CD8-positive, alpha-beta memory T cell (primary cell): ENCODE results near the gene SCN5A. TPM values are rescaled to one million over a fixed set of nuclear protein-coding genes. Genes with fewer than 3 reads are reported as not detected.
A peak's percentile ranks its signal among the peaks of the same experiment; 100 is the strongest.

Experiments
- CTCF ChIA-PET: fragments of 350-600 bp; sonication (Branson Sonifier 250); formaldehyde crosslinking; loops from one replicate; lab custom pipeline; 2021; ENCODE audit warnings: antibody characterized with exemption; lab: Charles Lee
- POLR2A ChIA-PET: fragments of 350-600 bp; sonication (Branson Sonifier 250); formaldehyde crosslinking; loops from one replicate; lab custom pipeline; 2021; ENCODE audit warnings: antibody characterized with exemption; lab: Charles Lee
- DNase-seq, 5 donors: peaks; one replicate each; pipeline versions ENCODE4 v3.0.0 to v3.0.0-alpha.2; 2020 to 2022; ENCODE audit warnings: mixed read lengths in 1 of 5
- H3K27ac ChIP-seq: one replicate; pipeline ENCODE4 v1.7.0; 2013; ENCODE audit warnings: low read depth, mild to moderate bottlenecking, low read length, moderate library complexity
- H3K27me3 ChIP-seq: 2 replicates; pipeline ENCODE4 v1.7.0; 2013; ENCODE audit warnings: low read length, mild to moderate bottlenecking; ENCODE audit not compliant: insufficient read depth, poor library complexity, severe bottlenecking
- H3K36me3 ChIP-seq: 2 replicates; pipeline ENCODE4 v1.7.0; 2013; ENCODE audit warnings: mild to moderate bottlenecking, low read length, moderate library complexity; ENCODE audit not compliant: insufficient read depth
- H3K4me1 ChIP-seq: 2 replicates; pipeline ENCODE4 v1.7.0; 2013; ENCODE audit warnings: mild to moderate bottlenecking, low read length, moderate library complexity; ENCODE audit not compliant: insufficient read depth
- H3K4me3 ChIP-seq: 2 replicates; pipeline ENCODE4 v1.7.0; 2013; ENCODE audit warnings: mild to moderate bottlenecking, low read length
- H3K9me3 ChIP-seq: 2 replicates; pipeline ENCODE4 v1.7.0; 2013; ENCODE audit warnings: mild to moderate bottlenecking, low read length
- H3K27ac Mint-ChIP-seq, 8 donors: one replicate each; pipeline ENCODE4 v1.8.0; 2020 to 2021; ENCODE audit warnings: mixed read lengths in 8 of 8, mild to moderate bottlenecking in 6 of 8, inconsistent platforms in 3 of 8, moderate library complexity in 3 of 8
- H3K27me3 Mint-ChIP-seq, 2 donors: one replicate each; pipeline ENCODE4 v1.8.0; 2020 to 2021; ENCODE audit warnings: mixed read lengths in 2 of 2, mild to moderate bottlenecking in 1 of 2, moderate library complexity in 1 of 2
- H3K36me3 Mint-ChIP-seq, 3 donors: one replicate each; pipeline ENCODE4 v1.8.0; 2020 to 2021; ENCODE audit warnings: mixed read lengths in 3 of 3, inconsistent platforms in 1 of 3, mild to moderate bottlenecking in 1 of 3
- H3K4me1 Mint-ChIP-seq, 3 donors: one replicate each; pipeline ENCODE4 v1.8.0; 2020 to 2021; ENCODE audit warnings: mixed read lengths in 3 of 3, inconsistent platforms in 1 of 3, mild to moderate bottlenecking in 1 of 3
- H3K4me3 Mint-ChIP-seq, 7 donors: one replicate each; pipeline ENCODE4 v1.8.0; 2020 to 2021; ENCODE audit warnings: mixed read lengths in 7 of 7, mild to moderate bottlenecking in 6 of 7, moderate library complexity in 4 of 7, inconsistent platforms in 2 of 7
- H3K9me3 Mint-ChIP-seq, 5 donors: one replicate each; pipeline ENCODE4 v1.8.0; 2020 to 2022; ENCODE audit warnings: mixed read lengths in 5 of 5, mild to moderate bottlenecking in 3 of 5, moderate library complexity in 2 of 5, inconsistent platforms in 1 of 5
- polyA plus RNA-seq: library from polyadenylated mRNA; unstranded; fragments of 300-500 nt; fragmentation: Illumina TruSeq; gene quantifications from one replicate; pipeline ENCODE4 v1.2.3, GENCODE V29; 2021
- total RNA-seq, 2 experiments: library from RNA; stranded (reverse); gene quantifications; one replicate each; pipeline ENCODE4 v1.2.3, GENCODE V29; 2021

The SCN5A gene
- total and polyA plus RNA-seq, 3 experiments from 2014 or later: 0.33 to 0.47 TPM; not detected in 1

- CTCF ChIA-PET: interaction anchor here (1.1 to 1.4 kb wide), 2 partner anchors 16 to 20 kb away, joined by 3 to 5 read pairs; no protein-coding TSS in a partner anchor
Measured at GRCh38 chr3:38630606-38631005, 18.9 kb downstream of the SCN5A start.

GRCh38 chr3:38630070-38630469, 19.4 kb downstream of the SCN5A start:
- no peaks in the 10 kb centered on the region for H3K27me3 ChIP-seq
- no peaks in the 10 kb centered on the region for H3K9me3 ChIP-seq
- DNase-seq: no peak
- Mint-ChIP-seq H3K4me1 (peaks cover 0 to 4% (median 0%) of the 10 kb centered on the region in 3 donors), H3K27me3 (peaks cover 0 to 3% of the 10 kb centered on the region in 2 donors), H3K36me3 (no peaks in the 10 kb centered on the region), H3K4me3 (no peak overlapping the region), H3K9me3 (no peaks in the 10 kb centered on the region), H3K27ac (no peak overlapping the region)
- H3K4me1 ChIP-seq: no peaks in the 10 kb centered on the region
- CTCF ChIA-PET: no interaction called here
- H3K4me3 ChIP-seq: no peak overlapping the region
- no peaks in the 10 kb centered on the region for H3K36me3 ChIP-seq
- H3K27ac ChIP-seq: no peak overlapping the region
- POLR2A ChIA-PET: no interaction called here

More at GRCh38 chr3:38630606-38631005, 18.9 kb downstream of the SCN5A start:
- no peak overlapping the region for H3K27ac ChIP-seq
- no peak overlapping the region for H3K4me3 ChIP-seq
- no peaks in the 10 kb centered on the region for H3K4me1 ChIP-seq
- H3K27me3 ChIP-seq: no peaks in the 10 kb centered on the region
- Mint-ChIP-seq H3K4me1 (peaks cover 0 to 4% (median 0%) of the 10 kb centered on the region in 3 donors), H3K4me3 (no peak overlapping the region), H3K27me3 (peaks cover 0 to 3% of the 10 kb centered on the region in 2 donors), H3K36me3 (no peaks in the 10 kb centered on the region), H3K9me3 (no peaks in the 10 kb centered on the region), H3K27ac (no peak overlapping the region)
- H3K9me3 ChIP-seq: no peaks in the 10 kb centered on the region
- POLR2A ChIA-PET: no interaction called here
- no peak for DNase-seq
- no peaks in the 10 kb centered on the region for H3K36me3 ChIP-seq

GRCh38 chr3:38628835-38629234, 20.7 kb downstream of the SCN5A start:
- Mint-ChIP-seq H3K27me3 (peaks cover 0 to 3% of the 10 kb centered on the region in 2 donors), H3K4me1 (peaks cover 0 to 1% (median 0%) of the 10 kb centered on the region in 3 donors), H3K27ac (peak overlapping the region in 1 of 8 donors; percentile 77), H3K9me3 (no peaks in the 10 kb centered on the region), H3K36me3 (no peaks in the 10 kb centered on the region), H3K4me3 (no peak overlapping the region)
- no peaks in the 10 kb centered on the region for H3K36me3 ChIP-seq
- no peaks in the 10 kb centered on the region for H3K4me1 ChIP-seq
- ChIA-PET POLR2A (no interaction called here), CTCF (interaction anchor here (1.2 to 2.0 kb wide), 2 partner anchors 8 to 10 kb away, joined by 4 to 5 read pairs; no protein-coding TSS in a partner anchor)
- no peak overlapping the region for H3K27ac ChIP-seq
- H3K27me3 ChIP-seq: no peaks in the 10 kb centered on the region
- no peaks in the 10 kb centered on the region for H3K9me3 ChIP-seq
- no peak overlapping the region for H3K4me3 ChIP-seq
- DNase-seq: no peak

GRCh38 chr3:38627956-38628355, 21.5 kb downstream of the SCN5A start:
- Mint-ChIP-seq H3K27me3 (peaks cover 0 to 5% of the 10 kb centered on the region in 2 donors), H3K4me3 (no peak overlapping the region), H3K27ac (no peak overlapping the region), H3K36me3 (no peaks in the 10 kb centered on the region), H3K4me1 (no peaks in the 10 kb centered on the region), H3K9me3 (no peaks in the 10 kb centered on the region)
- ChIA-PET CTCF (interaction anchor here (1.2 to 2.0 kb wide), 2 partner anchors 8 to 9 kb away, joined by 4 to 5 read pairs; no protein-coding TSS in a partner anchor), POLR2A (no interaction called here)
- H3K27me3 ChIP-seq: no peaks in the 10 kb centered on the region
- H3K4me1 ChIP-seq: no peaks in the 10 kb centered on the region
- H3K36me3 ChIP-seq: no peaks in the 10 kb centered on the region
- no peak overlapping the region for H3K27ac ChIP-seq
- H3K4me3 ChIP-seq: no peak overlapping the region
- no peak for DNase-seq
- H3K9me3 ChIP-seq: no peaks in the 10 kb centered on the region

- H3K36me3 ChIP-seq: no peaks in the 10 kb centered on the region
- Mint-ChIP-seq H3K4me3 (no peak overlapping the region), H3K36me3 (no peaks in the 10 kb centered on the region), H3K27ac (no peak overlapping the region), H3K27me3 (peaks cover 2 to 7% of the 10 kb centered on the region in 2 donors), H3K4me1 (no peaks in the 10 kb centered on the region), H3K9me3 (no peaks in the 10 kb centered on the region)
- no peak for DNase-seq
- H3K9me3 ChIP-seq: no peaks in the 10 kb centered on the region
- no peaks in the 10 kb centered on the region for H3K4me1 ChIP-seq
- ChIA-PET CTCF (no interaction called here), POLR2A (no interaction called here)
- H3K27ac ChIP-seq: no peak overlapping the region
- no peaks in the 10 kb centered on the region for H3K27me3 ChIP-seq
- no peak overlapping the region for H3K4me3 ChIP-seq
Measured at GRCh38 chr3:38626171-38626570, 23.3 kb downstream of the SCN5A start.

GRCh38 chr3:38623539-38623938, 25.9 kb downstream of the SCN5A start:
- no peak overlapping the region for H3K27ac Mint-ChIP-seq
- CTCF ChIA-PET: no interaction called here
- no peak for DNase-seq

GRCh38 chr3:38622336-38622735, 27.2 kb downstream of the SCN5A start:
- Histone ChIP-seq H3K36me3 (no peaks in the 10 kb centered on the region), H3K4me3 (no peak overlapping the region), H3K9me3 (no peaks in the 10 kb centered on the region), H3K4me1 (no peaks in the 10 kb centered on the region), H3K27me3 (no peaks in the 10 kb centered on the region), H3K27ac (no peak overlapping the region)
- Mint-ChIP-seq H3K9me3 (no peaks in the 10 kb centered on the region), H3K4me1 (no peaks in the 10 kb centered on the region), H3K27ac (no peak overlapping the region), H3K4me3 (no peak overlapping the region), H3K36me3 (no peaks in the 10 kb centered on the region), H3K27me3 (peaks cover 2 to 9% of the 10 kb centered on the region in 2 donors)
- DNase-seq: no peak
- ChIA-PET CTCF (no interaction called here), POLR2A (no interaction called here)

More at GRCh38 chr3:38623539-38623938, 25.9 kb downstream of the SCN5A start:
- Histone ChIP-seq H3K36me3 (no peaks in the 10 kb centered on the region), H3K4me3 (no peak overlapping the region), H3K27me3 (no peaks in the 10 kb centered on the region), H3K27ac (no peak overlapping the region), H3K4me1 (no peaks in the 10 kb centered on the region), H3K9me3 (no peaks in the 10 kb centered on the region)
- no peak overlapping the region for H3K4me3 Mint-ChIP-seq
- POLR2A ChIA-PET: no interaction called here
- H3K9me3 Mint-ChIP-seq: no peaks in the 10 kb centered on the region
- peaks cover 2 to 9% of the 10 kb centered on the region in 2 donors for H3K27me3 Mint-ChIP-seq
- H3K4me1 Mint-ChIP-seq: no peaks in the 10 kb centered on the region
- no peaks in the 10 kb centered on the region for H3K36me3 Mint-ChIP-seq

- Mint-ChIP-seq H3K4me1 (no peaks in the 10 kb centered on the region), H3K36me3 (no peaks in the 10 kb centered on the region), H3K27me3 (peaks cover 3 to 9% of the 10 kb centered on the region in 2 donors), H3K4me3 (no peak overlapping the region), H3K9me3 (no peaks in the 10 kb centered on the region), H3K27ac (no peak overlapping the region)
- Histone ChIP-seq H3K27me3 (no peaks in the 10 kb centered on the region), H3K36me3 (no peaks in the 10 kb centered on the region), H3K4me1 (no peaks in the 10 kb centered on the region), H3K27ac (no peak overlapping the region), H3K4me3 (no peak overlapping the region), H3K9me3 (no peaks in the 10 kb centered on the region)
- DNase-seq: no peak
- ChIA-PET POLR2A (no interaction called here), CTCF (no interaction called here)
Measured at GRCh38 chr3:38620236-38620635, 29.3 kb downstream of the SCN5A start.
